CD4-positive, alpha-beta T cell treated with Interleukin-15 for 1 hour (primary cell): ENCODE data around the gene THRAP3.
"Not testable (repeated sequence)": the region's sequence is repeated elsewhere in the genome, so short reads cannot be mapped to it uniquely, and the experiment has no call there.

Experiments used
- DNase-seq: peaks from one replicate; pipeline ENCODE4 v3.0.0-alpha.2; 2020

THRAP3 gene

DNA sequence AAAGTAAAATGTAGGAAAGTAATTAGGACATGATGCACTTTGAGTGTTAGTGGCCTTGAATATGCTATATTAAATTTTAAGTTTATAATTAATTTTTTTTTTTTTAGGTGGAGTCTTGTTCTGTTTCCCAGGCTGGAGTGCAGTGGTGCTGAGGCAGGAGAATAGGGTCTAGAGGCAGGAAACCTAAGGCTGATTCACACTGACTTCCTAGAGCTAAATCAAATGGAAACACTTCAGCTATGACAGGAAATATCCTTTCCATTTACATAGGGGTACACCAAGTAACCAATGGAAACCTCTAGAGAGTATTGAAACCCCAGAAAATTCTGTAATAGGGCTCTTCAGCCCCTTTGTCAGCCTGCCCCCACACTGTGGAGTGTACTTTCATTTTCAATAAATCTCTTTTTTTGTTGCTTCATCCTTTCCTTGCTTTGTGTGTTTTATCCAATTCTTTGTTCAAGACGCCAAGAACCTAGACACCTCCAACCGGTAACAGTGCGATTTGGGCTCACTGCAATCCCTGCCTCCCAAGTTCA lies 17.9 kb upstream of the THRAP3 start:
- no peak for DNase-seq

DNA sequence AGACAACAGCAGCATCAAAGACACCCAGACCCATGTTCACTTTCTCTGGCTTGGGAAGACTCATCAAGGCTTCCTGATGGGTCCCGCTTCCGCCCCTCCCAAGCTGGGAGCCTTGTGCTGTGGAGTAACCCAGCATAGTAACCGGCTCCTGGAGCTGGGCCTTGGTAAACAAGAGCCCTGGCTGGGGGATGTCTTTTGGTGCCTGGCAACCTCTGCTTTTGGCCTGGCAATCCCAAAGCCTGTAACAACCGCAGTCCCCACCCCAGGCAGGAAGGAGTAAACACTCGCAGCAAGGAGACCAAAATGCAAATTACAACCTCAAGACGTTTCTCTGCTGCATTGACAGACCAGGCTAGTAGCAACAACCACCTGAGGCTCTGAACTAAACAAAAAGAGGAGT lies 16.9 kb upstream of the THRAP3 start:
- DNase-seq, result no peak

DNA sequence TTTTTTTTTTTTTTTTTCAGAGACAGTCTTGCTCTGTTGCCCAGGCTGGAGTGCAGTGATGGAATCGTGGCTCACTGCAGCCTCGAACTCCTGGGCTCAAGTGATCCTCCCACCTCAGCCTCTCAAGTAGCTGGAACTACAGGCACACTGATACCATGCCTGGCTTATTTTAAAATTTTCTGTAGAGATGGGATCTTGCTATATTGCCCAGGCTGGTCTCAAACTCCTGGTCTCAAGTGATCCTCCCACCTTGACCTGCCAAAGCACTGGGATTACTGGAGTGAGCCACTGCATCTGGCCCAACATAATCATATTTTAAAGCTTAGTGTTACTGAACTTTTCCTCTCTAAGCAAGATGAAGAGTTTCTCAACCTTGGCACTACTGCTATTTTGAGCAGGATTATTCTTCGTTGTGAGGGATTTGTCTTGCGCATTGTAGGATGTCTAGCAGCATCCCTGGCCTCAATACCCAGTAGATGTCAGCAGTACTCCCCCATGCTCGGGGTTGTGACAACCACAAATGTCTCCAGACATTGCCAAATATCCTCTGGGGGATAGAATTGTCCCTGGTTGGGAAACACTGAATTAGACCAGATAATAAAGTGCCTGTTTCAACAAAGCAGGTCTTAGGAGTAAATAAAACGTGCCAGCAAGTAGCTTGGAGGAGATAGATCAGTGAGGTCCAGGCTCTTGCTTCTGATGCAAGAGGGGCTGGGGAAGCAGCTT lies 15.1 kb upstream of the THRAP3 start:
- DNase-seq, result no peak

DNA sequence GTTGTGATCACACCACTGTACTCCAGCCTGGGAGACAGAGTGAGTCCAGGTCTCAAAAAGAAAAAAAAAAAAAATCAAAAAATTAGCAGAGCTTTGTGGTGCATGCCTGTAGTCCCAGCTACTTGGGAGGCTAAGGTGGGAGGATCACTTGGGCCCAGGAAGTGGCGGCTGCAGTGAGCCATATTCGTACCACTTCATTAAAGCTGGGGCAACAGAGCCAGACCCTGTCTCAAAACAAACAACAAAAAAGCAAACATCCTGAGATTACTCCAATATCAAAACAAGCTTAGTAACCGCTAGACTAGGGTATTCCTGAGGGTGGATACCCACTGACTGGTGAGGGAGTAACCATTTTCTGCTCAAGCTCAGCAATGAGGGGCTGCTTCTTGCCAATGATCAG lies 12.9 kb upstream of the THRAP3 start:
- no peak for DNase-seq

DNA sequence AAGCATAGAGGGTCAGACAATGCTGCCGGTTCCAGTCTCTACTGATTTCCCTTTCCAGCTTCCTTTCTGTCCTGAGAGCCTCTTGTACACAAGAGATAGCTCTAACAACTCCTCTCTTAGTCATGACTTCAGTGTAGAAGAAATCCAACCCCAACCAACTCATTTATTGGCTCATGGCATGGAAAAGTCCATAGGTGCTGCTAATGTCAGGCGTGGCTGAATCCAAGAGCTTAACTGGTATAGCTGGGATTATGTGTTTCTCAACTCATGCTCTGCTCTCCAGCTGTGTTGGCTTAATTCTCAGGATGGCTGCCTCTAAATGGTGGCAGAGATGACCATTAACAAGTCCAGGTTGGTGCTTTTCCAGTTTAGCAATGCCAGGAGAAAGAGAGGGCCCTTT lies 12.4 kb upstream of the THRAP3 start:
- no peak for DNase-seq

DNA sequence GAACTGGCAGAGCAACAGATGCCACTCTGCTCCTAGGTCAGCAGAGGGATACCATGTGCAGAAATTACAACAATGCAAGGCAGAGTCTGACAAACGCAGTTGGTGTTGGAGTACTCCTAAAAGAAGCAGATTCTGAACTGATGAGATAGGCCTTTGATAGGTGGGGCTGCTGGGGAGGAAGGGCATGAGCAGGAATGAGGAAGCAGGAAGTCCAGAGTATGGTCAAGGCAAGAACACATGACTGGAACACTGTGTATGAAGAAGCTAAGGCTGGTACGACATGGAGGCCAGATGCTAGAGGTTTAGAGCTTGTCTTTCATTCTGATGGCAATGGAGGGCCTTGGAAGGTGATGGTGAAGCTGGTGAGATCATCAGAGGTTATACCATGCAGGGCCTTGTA lies 11.5 kb upstream of the THRAP3 start:
- DNase-seq, result no peak

DNA sequence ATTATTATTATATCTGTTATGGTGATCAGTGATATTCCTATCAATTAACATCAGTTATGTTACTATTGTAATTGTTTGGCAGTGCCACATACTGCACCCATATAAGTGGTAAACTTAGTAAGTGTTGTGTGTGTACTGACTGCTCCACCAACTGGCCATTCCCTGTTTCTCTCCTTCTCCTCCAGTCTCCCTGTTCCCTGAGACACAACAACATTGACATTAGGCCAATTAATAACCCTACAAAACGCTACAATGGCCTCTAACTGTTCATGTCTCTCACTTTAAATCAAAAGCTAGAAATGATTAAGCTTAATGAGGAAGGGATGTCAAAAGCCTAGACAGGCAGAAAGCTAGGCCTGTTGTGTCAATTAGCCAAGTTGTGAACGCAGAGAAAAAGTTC lies 6.6 kb upstream of the THRAP3 start:
- DNase-seq, result no peak

DNA sequence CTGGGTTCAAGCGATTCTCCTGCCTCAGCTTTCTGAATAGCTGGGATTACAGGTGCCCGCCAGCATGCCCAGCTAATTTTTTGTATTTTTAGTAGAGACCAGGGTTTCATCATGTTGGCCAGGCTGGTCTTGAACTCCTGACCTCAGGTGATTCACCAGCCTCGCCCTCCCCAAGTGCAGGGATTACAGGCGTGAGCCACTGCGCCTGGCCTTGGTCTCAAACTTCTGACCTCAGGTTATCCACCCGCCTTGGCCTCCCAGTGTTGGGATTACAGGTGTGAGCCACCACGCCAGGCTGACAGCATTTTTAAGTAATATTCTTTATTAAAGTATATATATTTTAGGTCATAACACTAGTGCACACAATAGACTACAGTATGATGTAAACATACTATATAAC lies 2.3 kb upstream of the THRAP3 start:
- DNase-seq, result not testable (repeated sequence)

DNA sequence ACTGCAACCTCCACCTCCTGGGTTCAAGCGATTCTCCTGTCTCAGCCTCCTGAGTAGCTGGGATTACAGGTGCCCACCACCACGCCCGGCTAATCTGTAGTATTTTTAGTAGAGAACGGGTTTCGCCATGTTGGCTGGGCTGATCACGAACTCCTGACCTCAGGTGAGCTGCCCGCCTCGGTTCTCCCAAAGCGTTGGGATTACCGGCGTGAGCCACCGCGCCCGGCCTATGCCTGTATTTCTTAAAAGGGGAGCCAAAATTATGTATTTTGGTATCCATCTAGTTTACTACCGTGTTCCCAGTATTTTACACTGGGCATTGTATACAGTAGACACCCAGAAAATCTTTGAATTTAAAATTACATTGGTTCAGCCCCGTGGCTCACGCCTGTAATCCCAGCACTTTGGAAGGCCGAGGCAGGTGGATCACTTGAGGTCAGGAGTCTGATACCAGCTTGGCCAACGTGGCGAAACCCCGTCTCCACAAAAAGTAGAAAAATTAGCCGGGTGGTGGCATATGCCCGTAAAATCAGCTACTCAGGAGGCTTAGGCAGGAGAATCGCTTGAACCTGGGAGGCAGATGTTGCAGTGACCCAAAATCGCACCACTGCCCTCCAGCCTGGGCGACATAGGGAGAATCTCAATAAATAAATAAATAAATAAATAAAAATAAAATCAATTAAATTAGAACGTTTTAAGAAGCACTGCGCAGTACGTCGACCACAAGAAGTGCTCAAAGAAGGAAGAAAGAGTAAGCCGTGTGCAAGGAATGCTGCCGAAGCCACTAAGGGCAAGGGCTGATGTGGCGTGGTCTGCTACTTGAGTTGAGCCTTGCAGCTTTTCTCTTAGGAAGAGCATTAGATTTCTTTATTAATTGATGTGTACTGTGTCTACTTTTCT lies 1.5 kb upstream of the THRAP3 start:
- no peak for DNase-seq

DNA sequence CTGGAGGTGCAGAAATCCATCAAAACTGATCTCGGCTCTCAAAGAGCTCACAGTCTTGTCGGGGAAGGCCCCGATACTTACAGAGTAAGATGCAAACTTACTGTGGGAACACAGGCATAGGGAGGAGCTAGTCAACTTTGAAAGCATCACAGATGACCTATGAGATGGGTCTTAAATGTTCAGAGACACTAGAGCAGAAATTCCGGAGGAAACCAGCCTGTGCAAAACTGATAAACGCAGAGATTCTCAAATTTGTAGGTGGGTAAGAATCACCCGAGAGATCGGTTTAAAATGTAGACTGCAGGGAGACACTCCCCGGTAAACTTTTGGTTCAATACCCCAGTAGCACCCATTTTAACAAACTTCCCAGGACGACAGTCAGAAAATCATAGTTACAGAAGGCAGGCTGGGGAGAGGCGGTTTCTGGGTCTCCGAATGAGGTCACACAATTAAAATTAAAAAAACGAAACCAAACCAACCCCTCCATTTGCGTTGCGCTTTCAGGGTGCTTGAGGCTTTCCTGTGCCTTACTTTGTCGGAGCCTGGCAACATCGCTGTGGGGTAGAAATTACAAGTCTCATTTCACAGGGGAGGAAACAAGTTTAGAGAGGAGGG lies 755 bp upstream of the THRAP3 start:
- DNase-seq, result peak; percentile 49

DNA sequence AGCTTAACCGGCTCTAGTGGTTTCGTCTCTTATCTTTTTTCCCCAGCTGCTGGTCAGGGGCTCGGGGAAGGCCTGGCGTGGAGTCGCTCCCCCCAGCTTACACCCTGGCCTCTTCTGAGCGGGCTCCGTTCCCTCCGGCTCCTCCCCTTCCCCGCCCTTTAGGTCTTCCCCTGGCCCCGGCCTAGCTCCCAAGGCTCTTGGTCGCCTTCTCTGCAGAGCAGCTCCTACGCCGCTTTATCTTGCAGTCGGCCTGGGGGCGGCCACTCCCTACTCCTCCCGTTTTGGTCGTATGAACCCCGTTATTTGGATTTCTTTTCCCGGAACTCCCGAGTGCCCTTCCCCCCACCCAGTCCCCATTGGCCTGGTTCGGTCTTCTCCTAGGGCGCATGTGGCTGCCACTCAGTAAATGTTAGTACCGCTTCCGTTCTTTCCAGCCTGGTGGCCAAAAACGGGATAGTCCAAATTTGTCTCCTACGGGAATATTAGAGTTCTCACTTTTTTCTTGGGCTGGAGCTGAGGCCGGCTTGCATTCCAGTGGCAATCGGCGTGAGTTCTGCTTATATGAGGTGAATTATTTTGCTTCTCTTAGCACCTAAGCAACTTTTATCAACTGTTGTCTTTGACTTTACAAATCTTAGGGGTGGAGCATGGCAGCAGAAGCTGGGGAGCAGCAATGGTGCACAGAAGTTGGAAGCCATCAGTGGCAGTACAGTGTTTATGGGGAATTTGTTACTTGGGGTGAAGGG lies 467 bp downstream of the THRAP3 start:
- DNase-seq, result no peak

DNA sequence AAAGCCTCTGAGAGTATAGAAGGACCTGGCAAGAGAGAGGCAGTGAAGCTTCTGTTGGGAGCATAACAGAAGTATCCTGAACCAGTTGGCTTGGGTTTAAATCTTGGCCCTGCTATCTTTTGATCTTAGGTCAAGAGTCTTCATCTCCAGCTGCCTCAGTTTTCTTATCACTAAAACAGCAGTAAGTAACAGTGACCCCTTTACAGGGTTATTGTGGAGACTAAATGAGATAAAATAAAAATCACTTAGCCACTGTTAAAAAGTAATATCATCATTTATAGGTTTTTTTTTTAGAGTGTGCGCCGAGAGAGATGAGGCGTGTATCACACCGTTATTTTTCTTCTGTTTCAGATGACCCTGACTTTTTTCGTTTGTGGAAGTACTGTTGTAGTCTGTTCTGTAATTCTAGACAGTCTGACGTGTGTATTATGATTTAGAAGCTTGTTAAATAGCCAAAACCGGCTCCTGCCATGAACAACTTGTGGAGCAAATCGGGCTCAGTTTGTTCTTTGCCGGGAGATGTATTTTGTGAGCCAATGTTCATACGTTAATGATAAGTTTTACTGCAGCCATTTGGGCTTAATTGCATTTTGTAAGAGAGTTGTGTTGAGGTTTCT lies 1.1 kb downstream of the THRAP3 start:
- DNase-seq, result no peak

DNA sequence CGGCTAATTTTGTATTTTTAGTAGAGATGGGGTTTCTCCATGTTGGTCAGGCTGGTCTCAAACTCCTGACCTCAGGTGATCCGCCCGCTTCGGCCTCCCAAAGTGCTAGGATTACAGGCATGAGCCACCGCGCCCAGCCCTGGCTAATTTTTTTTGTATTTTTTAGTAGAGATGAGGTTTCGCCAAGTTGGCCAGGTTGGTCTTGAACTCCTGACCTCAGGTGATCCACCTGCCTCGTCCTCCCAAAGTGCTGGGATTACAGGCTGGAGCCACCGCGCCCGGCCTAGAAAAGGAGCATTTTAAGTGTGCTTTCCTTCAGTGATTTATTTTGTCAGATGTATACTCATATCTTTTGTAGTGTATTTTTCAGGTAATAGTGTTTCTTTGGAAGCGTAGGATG lies 6.0 kb downstream of the THRAP3 start:
- DNase-seq, result not testable (repeated sequence)

DNA sequence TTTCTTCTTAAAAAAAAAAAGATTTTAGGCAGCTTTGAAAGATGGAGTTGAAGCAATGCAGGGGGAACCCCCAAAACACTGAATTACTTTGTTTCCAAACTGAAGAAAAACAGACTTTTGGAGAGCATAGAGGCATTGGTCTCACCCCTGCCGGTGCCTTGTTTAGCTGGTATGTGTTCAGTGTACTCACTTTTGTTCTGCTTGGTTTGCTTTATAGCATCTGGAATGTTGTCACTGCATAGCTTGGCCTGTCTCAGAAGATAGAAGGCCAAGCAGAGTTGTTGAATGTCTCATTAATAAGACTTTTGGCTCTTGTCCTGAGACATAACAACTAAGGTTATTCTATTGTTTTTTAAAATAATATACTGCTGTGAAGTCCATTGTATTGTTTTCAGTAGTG lies 6.9 kb downstream of the THRAP3 start:
- DNase-seq, result no peak

DNA sequence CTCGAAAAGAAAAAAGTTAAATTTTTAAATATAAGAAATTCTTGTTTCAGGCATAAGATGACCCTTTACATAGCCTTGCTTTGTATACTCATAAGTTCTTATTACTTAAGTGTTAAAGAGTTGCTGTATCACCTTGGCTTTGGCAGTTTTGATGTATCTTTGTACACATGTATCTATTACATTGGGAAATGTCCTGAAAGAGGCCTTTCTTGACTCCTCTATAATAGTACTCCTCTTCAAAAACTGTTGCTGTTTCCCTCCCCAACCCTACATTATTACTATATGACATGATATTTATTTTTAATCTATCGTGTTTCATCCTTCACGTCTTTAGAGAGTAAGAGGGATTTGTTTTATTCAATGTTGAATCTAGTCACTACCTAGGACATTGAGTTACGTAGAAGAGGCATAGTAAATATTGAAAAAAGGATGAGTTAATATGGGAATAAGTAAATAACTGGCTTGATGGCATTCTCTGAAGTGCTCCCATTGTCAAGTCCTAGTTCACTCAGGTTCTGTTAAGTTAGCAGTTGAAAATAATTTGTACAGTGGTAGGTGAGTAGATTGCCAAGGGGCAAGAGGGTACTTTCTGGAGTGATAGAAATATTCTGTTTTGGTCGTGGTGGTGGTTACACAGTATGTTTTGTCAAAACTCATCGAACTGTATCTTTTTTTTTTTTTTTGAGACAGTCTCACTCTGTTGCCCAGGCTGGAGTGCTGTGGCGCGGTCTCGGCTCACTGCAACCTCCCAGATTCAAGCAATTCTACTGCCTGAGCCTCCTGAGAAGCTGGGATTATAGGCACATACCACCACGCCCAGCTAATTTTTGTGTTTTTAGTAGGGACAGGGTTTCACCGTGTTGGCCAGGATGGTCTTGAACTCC lies 8.2 kb downstream of the THRAP3 start:
- no peak for DNase-seq

DNA sequence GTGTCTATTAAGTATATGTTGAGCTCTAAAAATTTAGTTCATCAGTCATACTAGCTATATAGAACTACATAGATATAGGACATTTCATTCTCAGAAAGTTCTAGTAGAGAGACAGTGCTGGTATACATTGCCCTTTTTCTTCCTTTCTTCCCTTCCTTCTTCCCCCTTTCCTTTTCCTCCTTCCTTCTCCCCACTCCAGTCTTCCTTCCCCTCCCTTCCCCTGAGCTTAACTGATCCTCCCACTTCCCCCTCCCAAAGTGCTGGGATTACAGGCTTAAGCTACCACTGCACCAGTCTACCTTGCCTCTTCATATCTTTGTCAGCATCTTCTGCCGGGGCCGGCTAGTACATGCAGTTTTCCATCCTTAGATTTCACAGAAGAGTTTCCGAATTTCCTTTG lies 12.1 kb downstream of the THRAP3 start:
- no peak for DNase-seq

DNA sequence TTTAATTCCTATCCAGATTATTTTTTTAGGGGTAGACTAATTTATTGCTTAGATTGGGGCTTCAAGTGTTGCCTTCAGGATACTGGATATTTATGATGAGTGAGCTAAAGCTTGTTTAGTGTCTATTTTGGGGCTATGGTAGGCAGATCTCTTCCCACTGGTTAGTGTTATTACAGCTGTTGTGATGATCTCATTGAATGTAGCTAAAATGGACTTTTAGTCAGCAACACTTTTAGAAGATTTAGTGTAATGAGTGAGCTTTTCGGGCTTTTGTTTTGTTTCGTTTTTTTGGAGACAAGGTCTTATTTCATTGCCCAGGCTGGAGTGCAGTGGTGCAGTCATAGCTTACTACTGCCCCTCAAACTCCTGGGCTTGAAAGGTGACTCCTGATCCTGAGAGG lies 14.2 kb downstream of the THRAP3 start:
- DNase-seq, result no peak

DNA sequence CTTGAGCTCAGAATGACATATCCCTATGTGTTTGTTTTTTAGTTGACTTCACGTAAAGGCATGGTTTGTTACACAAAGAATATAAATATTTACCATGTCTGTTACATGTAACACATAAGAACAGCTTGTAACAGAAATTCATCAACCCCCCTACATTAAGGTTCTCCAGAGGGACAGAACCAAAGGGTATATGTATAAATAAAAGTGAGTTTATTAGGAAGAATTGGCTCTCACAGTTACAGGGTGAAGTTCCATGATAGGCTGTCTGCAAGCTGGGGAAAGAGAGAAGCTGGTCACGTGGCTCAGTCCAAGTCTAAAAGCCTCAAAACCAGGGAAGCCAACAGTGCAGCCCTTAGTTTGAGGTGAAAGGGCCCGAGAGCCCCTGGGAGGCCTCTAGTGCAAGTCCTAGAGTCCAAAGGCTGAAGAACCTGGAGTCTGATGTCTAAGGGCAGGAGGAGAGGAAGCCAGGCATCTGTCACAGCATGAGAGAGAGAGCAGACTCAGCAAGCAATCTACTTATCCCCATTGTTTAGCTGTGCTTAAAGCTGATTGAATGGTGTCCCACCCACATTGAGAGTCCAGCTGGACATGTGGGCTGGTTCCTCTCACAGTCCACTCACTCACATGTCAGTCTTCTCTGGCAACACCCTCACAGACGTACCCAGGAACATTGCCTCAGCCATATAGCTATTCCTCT lies 15.8 kb downstream of the THRAP3 start:
- DNase-seq, result no peak

DNA sequence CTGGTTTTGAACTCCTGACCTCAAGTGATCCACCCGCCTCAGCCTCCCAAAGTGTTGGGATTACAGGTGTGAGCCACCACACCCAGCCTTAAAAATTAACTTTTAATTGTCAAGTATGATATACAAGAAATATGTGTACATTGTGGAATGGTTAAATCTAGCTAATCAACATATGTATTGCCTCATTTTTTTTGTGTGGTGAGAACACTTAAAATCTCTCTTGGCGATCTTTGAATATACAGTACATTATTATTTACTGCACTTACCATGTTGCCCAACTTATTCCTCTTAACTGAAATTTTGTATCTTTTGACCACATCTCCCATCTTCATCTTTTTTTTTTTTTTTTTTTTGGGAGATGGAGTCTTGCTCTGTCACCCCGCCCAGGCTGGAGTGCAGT lies 23.3 kb downstream of the THRAP3 start:
- no peak for DNase-seq

DNA sequence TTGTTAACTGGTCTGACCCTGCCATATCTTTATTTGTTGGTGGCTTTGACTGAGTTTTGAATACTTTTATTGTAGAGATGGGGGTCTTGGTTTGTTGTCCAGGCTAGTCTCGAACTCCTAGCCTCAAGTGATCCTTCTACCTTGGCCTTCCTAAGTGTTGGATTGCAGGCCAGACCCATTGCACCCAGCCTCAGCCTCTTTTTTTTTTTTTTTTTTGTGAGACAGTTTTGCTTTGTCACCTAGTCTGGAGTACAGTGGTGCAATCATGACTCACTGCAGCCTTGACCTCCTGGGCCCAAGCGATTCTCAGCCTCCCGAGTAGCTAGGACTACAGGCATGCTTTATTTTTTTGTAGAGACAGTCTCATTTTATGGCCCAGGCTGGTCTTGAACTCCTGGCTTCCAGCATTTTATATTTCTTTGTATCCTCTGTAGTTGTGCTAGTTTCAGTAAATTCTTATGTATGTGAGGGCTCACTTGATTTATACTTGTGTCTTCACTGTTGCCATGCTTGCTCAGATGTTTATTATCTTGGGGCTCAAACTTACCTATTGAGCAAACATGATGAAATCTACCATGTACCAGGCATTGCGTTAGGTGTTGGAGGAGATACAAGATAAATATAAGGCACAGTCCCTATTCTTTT lies 24.1 kb downstream of the THRAP3 start:
- peak; percentile 56 for DNase-seq
